HEK293T (cell line): Measurements from ENCODE around the gene ANKMY1.

Source experiments
- BHLHE40 ChIP-seq: fragments of 450-650 bp; IDR thresholded peaks from 2 replicates; pipeline ENCODE4 v1.6.1; 2016; ENCODE audit warnings: mild to moderate bottlenecking, moderate library complexity, borderline replicate concordance
- FOXA1 ChIP-seq: fragments of 450-650 bp; IDR thresholded peaks from 2 replicates; pipeline ENCODE4 v1.6.1; 2016; ENCODE audit warnings: mild to moderate bottlenecking
- FOXK2 ChIP-seq: fragments of 450-650 bp; IDR thresholded peaks from 2 replicates; pipeline ENCODE4 v1.6.1; 2016; ENCODE audit warnings: mild to moderate bottlenecking
- FOXM1 ChIP-seq: fragments of 450-650 bp; IDR thresholded peaks from 2 replicates; pipeline ENCODE4 v1.6.1; 2017; ENCODE audit warnings: mild to moderate bottlenecking, borderline replicate concordance
- PKNOX1 ChIP-seq: fragments of 450-650 bp; IDR thresholded peaks from 2 replicates; pipeline ENCODE4 v1.6.1; 2016
- SUZ12 ChIP-seq: fragments of 450-650 bp; IDR thresholded peaks from 2 replicates; pipeline ENCODE4 v1.6.1; 2016; ENCODE audit warnings: mild to moderate bottlenecking
- TARDBP ChIP-seq: fragments of 450-650 bp; IDR thresholded peaks from 2 replicates; pipeline ENCODE4 v1.6.1; 2016

GRCh38 chr2:240465765-240466578 lies 91.8 kb downstream of the ANKMY1 start:
- TF ChIP-seq BHLHE40 (no peak), TARDBP (no peak), FOXK2 (no peak), FOXA1 (no peak), PKNOX1 (no peak), FOXM1 (no peak), SUZ12 (no peak)
